PC-9 (cell line): Measurements from ENCODE around the gene SHROOM2. TPM values are rescaled to one million over a fixed set of nuclear protein-coding genes. Genes with fewer than 3 reads are reported as not detected.
A peak's percentile ranks its signal among the peaks of the same experiment; 100 is the strongest.

ENCODE experiments used
- BruUV-seq: library from RNA; stranded (reverse); fragments of 400-500 nt; replicated peaks from 2 replicates; lab custom pipeline; 2021; lab: Mats Ljungman, UMichigan
- CTCF ChIA-PET: fragments of 300-600 bp; sonication (Branson Sonifier 250); formaldehyde crosslinking; loops from one replicate; lab custom pipeline; 2022; ENCODE audit warnings: antibody characterized with exemption; lab: Charles Lee
- POLR2A ChIA-PET: fragments of 300-600 bp; sonication (Branson Sonifier 250); formaldehyde crosslinking; loops from one replicate; lab custom pipeline; 2022; ENCODE audit warnings: antibody characterized with exemption; ENCODE audit not compliant: unreplicated experiment; lab: Charles Lee
- DNase-seq, 2 experiments: peaks; one replicate each; pipeline versions ENCODE4 v3.0.0 to v3.0.0-alpha.2; 2015 to 2022; ENCODE audit warnings: mixed read lengths in 1 of 2
- H2AFZ ChIP-seq: fragments of 200-600 bp; sonication (generic); 2 replicates; pipeline ENCODE4 v1.8.1; 2017; ENCODE audit warnings: antibody characterized with exemption
- H3F3A ChIP-seq: fragments of 200-600 bp; sonication (generic); 2 replicates; pipeline ENCODE4 v1.8.1; 2017; ENCODE audit warnings: antibody characterized with exemption, mild to moderate bottlenecking, low read depth; ENCODE audit not compliant: insufficient read depth
- H3K27ac ChIP-seq: fragments of 200-600 bp; sonication (generic); 2 replicates; pipeline ENCODE4 v1.6.1; 2016; ENCODE audit warnings: mixed run types
- H3K27me3 ChIP-seq: fragments of 200-600 bp; sonication (generic); 2 replicates; pipeline ENCODE4 v1.6.1; 2016; ENCODE audit warnings: low read depth, mixed run types; ENCODE audit not compliant: insufficient read depth
- H3K36me3 ChIP-seq: fragments of 200-600 bp; sonication (generic); 2 replicates; pipeline ENCODE4 v1.6.1; 2016; ENCODE audit warnings: low read depth, mixed run types
- H3K4me1 ChIP-seq: fragments of 200-600 bp; sonication (generic); replicated peaks from 2 replicates; pipeline ENCODE4 v1.6.1; 2016; ENCODE audit warnings: mixed run types; ENCODE audit not compliant: insufficient read depth
- H3K4me2 ChIP-seq: fragments of 200-600 bp; sonication (generic); 2 replicates; pipeline ENCODE4 v1.6.1; 2017; ENCODE audit warnings: mixed run types
- H3K4me3 ChIP-seq: fragments of 200-600 bp; sonication (generic); 2 replicates; pipeline ENCODE4 v1.6.1; 2016; ENCODE audit warnings: mixed run types
- H3K79me2 ChIP-seq: fragments of 200-600 bp; sonication (generic); 2 replicates; pipeline ENCODE4 v1.6.1; 2017; ENCODE audit warnings: low read depth, mixed run types
- H3K9me2 ChIP-seq: fragments of 200-600 bp; sonication (generic); 2 replicates; pipeline ENCODE4 v1.8.1; 2017; ENCODE audit warnings: mild to moderate bottlenecking; ENCODE audit not compliant: insufficient read depth
- H3K9me3 ChIP-seq: fragments of 200-600 bp; sonication (generic); 2 replicates; pipeline ENCODE4 v1.8.1; 2016; ENCODE audit warnings: low read depth; ENCODE audit not compliant: insufficient read depth
- H4K20me1 ChIP-seq: fragments of 200-600 bp; sonication (generic); 2 replicates; pipeline ENCODE4 v1.8.1; 2017; ENCODE audit not compliant: insufficient read depth
- EZH2 ChIP-seq: fragments of 200-600 bp; sonication (generic); IDR thresholded peaks from 2 replicates; pipeline ENCODE4 v1.8.0; 2017; ENCODE audit warnings: antibody characterized with exemption, low read depth
- intact Hi-C: fragments of 100-400 bp; cut with micrococcal nuclease; formaldehyde crosslinking; loops from one replicate; pipeline ENCODE4 v1.10.0; 2022; ENCODE audit not compliant: unreplicated experiment
- total RNA-seq: library from RNA; stranded (reverse); gene quantifications from 2 replicates; pipeline ENCODE4 v1.2.3, GENCODE V29; 2021
- TF ChIP-seq, protein P1 (sequence below): fragments of 200-600 bp; sonication (generic); conservative IDR thresholded peaks from 2 replicates; pipeline ENCODE4 v1.6.1; 2017; ENCODE audit warnings: mixed run types, antibody characterized with exemption, mild to moderate bottlenecking, moderate library complexity

SHROOM2 gene
- total RNA-seq, 1 experiment from 2014 or later, result 0.17 TPM

DNA sequence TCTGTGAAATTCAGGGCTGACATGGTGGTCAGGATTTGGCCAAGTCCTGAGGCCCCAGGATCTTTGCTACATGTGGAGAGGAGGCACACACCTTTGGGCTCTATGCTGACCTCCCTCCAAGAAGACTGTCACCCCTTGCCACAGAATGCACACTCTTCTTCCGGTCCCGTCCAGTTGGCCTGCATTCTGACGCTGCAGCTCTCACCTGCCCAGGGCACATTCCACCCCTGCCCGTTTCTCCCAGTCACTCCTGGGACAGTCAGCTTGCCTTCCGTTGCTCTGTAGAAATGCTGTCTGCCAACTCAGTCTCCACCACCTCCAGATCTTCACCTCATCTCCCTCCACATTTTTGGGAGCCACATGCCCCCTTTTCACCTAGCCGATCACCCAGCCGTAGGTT, 76.7 kb downstream of the SHROOM2 start:
- Histone ChIP-seq H3K27ac (no peak overlapping the region), H3F3A (peaks cover 22% of the 10 kb centered on the region; the same call in 1 of the 2 replicates), H3K9me3 (no peaks in the 10 kb centered on the region), H3K79me2 (no peaks in the 10 kb centered on the region), H3K27me3 (no peaks in the 10 kb centered on the region), H3K36me3 (no peaks in the 10 kb centered on the region), H3K9me2 (no peaks in the 10 kb centered on the region), H2AFZ (no peak overlapping the region), H3K4me1 (peaks cover 22% of the 10 kb centered on the region), H3K4me3 (no peak overlapping the region), H3K4me2 (no peak overlapping the region), H4K20me1 (no peaks in the 10 kb centered on the region)
- TF ChIP-seq, protein P1, sequence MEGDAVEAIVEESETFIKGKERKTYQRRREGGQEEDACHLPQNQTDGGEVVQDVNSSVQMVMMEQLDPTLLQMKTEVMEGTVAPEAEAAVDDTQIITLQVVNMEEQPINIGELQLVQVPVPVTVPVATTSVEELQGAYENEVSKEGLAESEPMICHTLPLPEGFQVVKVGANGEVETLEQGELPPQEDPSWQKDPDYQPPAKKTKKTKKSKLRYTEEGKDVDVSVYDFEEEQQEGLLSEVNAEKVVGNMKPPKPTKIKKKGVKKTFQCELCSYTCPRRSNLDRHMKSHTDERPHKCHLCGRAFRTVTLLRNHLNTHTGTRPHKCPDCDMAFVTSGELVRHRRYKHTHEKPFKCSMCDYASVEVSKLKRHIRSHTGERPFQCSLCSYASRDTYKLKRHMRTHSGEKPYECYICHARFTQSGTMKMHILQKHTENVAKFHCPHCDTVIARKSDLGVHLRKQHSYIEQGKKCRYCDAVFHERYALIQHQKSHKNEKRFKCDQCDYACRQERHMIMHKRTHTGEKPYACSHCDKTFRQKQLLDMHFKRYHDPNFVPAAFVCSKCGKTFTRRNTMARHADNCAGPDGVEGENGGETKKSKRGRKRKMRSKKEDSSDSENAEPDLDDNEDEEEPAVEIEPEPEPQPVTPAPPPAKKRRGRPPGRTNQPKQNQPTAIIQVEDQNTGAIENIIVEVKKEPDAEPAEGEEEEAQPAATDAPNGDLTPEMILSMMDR, result no peak
- no peak for TF ChIP-seq EZH2
- BruUV-seq, result no TSS peak
- ChIA-PET CTCF (no interaction called here), POLR2A (no interaction called here)
- no peak for DNase-seq
- intact Hi-C loops, result no loop called here

DNA sequence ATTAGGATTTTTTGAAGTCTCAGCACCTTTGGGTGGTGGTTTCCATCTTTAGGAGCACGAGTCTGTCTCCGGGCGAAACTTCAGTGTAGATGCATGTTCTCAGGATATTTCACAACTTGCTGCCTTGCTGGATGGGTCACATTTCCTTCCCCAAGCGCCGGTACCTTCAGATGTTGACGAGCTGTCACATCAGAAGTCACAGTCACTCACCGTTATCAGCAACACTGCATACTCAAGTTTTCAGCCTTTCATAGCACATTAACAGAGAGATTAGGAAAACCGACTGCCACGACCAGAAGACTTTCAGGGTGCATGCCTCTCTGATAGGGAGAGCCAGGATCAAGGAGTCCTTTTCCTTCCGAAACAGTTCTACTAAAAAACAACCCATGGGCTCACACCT, 77.8 kb downstream of the SHROOM2 start:
- POLR2A ChIA-PET, result no interaction called here
- no peak overlapping the region for H3K4me3 ChIP-seq
- H3K27ac ChIP-seq, result no peak overlapping the region
- H3K27me3 ChIP-seq, result no peaks in the 10 kb centered on the region
- no peaks in the 10 kb centered on the region for H3K9me2 ChIP-seq
- BruUV-seq, result no TSS peak
- peaks cover 22% of the 10 kb centered on the region; the same call in 1 of the 2 replicates for H3F3A ChIP-seq
- no peaks in the 10 kb centered on the region for H3K9me3 ChIP-seq
- H3K4me1 ChIP-seq, result peaks cover 22% of the 10 kb centered on the region
- CTCF ChIA-PET, result no interaction called here
- H4K20me1 ChIP-seq, result no peaks in the 10 kb centered on the region
- no peaks in the 10 kb centered on the region for H3K79me2 ChIP-seq
- TF ChIP-seq, protein P1, result no peak
- no peak for TF ChIP-seq EZH2
- no peaks in the 10 kb centered on the region for H3K36me3 ChIP-seq
- no peak overlapping the region for H2AFZ ChIP-seq
- intact Hi-C loops, result no loop called here
- DNase-seq, result no peak
- H3K4me2 ChIP-seq, result no peak overlapping the region

DNA sequence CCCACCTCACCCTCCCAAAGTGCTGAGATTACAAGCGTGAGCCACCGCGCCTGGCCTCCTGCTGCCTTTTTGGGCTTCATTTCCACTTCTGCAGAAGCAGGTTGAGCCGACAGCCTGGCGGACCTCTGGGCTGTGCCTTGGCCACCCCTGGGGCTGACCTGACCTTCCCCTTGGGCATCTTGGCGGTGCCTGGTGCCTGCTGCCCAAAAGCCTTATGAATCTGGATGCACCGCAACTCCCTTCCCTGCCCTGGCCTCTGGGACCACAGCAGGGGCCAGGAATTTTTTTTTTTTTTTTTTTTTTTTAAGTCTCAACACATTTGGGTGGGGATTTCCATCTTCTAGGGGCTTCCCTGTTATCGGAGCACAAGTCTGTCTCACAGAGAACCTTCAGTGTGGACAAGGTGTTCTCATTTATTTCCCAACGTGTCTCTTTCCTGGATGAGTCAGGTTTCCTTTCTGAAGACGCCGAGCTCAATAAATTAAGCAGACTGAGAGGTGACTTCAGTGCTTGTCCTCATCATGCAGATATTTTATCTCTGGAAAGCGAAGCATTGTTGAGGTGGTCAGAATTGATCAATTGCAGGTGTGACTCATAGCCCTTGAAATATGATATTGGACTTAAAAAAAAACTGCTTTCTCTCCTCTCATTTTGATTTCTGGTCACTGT, 79.7 kb downstream of the SHROOM2 start:
- Histone ChIP-seq H3K9me2 (no peaks in the 10 kb centered on the region), H3K36me3 (no peaks in the 10 kb centered on the region), H3K9me3 (no peaks in the 10 kb centered on the region), H4K20me1 (no peaks in the 10 kb centered on the region), H3K27ac (peak overlapping the region; percentile 83), H3K4me3 (no peak overlapping the region), H3K4me1 (peaks cover 22% of the 10 kb centered on the region), H3K4me2 (peak overlapping the region; percentile 72), H3F3A (peaks cover 22% of the 10 kb centered on the region; the same call in 1 of the 2 replicates), H3K27me3 (no peaks in the 10 kb centered on the region), H2AFZ (no peak overlapping the region), H3K79me2 (no peaks in the 10 kb centered on the region)
- DNase-seq, result peak in 1 of 2 experiments; percentile 89
- TF ChIP-seq, protein P1, result no peak
- no peak for TF ChIP-seq EZH2
- BruUV-seq, result no TSS peak
- CTCF ChIA-PET, result interaction anchor here (0.6 kb wide), 1 partner anchor 35 kb away, joined by 3 read pairs; no protein-coding TSS in a partner anchor
- POLR2A ChIA-PET, result no interaction called here
- intact Hi-C loops, result no loop called here
